Choroid plexus epithelial cell (primary cell): ENCODE results near the gene TOMM20.
A peak's percentile ranks its signal among the peaks of the same experiment; 100 is the strongest.
"Not testable (repeated sequence)": the region's sequence is repeated elsewhere in the genome, so short reads cannot be mapped to it uniquely, and the experiment has no call there.

ENCODE experiments used
- DNase-seq: peaks from one replicate; pipeline ENCODE4 v3.0.0-alpha.2; 2010; ENCODE audit warnings: low read depth
- H3K4me3 ChIP-seq: 2 replicates; pipeline ENCODE4 v1.5.1; 2011; ENCODE audit warnings: low read depth, mild to moderate bottlenecking, control low read depth, low read length, moderate library complexity
- TF ChIP-seq, protein P1 (sequence below): conservative IDR thresholded peaks from 2 replicates; pipeline ENCODE4 v1.5.1; 2011; ENCODE audit warnings: low read depth, mild to moderate bottlenecking, control low read depth, inconsistent platforms, low read length, moderate library complexity

Gene TOMM20

DNA sequence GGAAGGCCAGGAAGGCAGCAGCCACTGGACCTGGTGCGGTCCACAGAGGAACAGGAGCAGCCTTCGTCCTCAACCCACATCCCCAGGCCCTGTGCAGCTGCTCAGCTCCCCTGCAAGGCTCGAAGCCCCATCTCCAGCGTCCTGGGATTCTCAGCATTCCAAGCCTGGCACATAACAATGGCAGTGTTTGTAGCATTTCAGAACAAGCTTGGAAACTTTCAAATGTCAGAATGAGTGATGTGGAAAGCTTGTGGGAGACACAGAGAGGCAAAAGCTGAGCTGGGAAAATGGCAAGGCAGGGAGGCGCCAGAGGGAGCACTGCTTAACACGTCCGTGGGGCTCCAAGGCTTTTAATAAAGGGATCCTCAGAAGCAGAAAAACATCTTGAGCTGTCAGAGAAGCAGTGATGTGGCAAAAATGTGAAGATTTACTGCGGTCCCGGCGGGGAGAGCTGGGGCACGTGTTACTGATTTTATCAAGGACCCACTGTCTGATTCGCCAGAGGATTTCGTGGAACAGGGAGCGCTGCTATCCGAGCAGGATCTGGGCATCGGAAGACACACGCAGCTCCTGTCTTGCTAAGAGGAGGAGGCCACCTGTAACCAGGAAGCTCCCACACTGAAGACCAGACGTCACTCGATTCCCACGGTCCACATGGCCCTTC lies 38.1 kb downstream of the TOMM20 start:
- TF ChIP-seq, protein P1, sequence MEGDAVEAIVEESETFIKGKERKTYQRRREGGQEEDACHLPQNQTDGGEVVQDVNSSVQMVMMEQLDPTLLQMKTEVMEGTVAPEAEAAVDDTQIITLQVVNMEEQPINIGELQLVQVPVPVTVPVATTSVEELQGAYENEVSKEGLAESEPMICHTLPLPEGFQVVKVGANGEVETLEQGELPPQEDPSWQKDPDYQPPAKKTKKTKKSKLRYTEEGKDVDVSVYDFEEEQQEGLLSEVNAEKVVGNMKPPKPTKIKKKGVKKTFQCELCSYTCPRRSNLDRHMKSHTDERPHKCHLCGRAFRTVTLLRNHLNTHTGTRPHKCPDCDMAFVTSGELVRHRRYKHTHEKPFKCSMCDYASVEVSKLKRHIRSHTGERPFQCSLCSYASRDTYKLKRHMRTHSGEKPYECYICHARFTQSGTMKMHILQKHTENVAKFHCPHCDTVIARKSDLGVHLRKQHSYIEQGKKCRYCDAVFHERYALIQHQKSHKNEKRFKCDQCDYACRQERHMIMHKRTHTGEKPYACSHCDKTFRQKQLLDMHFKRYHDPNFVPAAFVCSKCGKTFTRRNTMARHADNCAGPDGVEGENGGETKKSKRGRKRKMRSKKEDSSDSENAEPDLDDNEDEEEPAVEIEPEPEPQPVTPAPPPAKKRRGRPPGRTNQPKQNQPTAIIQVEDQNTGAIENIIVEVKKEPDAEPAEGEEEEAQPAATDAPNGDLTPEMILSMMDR: no peak
- no peak overlapping the region for H3K4me3 ChIP-seq
- DNase-seq: no peak

DNA sequence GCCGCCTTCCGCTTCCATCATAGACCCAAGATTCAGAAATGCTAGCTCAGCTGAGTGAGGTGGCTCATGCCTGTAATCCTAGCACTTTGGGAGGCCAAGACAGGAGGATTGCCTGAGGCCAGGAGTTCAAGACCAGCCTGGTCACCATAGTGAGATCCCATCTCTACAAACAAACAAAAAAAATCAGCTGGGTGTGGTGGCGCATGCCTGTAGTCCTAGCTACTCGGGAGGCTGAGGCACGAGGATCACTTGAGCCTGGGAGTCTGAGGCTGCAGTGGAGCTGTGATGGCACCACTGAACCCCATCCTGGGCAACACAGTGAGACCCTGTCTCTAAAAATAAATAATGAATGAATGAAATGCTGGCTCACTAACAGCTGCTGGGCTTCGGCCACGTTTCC lies 39.7 kb downstream of the TOMM20 start:
- no peak for DNase-seq
- TF ChIP-seq, protein P1: no peak
- no peak overlapping the region for H3K4me3 ChIP-seq

DNA sequence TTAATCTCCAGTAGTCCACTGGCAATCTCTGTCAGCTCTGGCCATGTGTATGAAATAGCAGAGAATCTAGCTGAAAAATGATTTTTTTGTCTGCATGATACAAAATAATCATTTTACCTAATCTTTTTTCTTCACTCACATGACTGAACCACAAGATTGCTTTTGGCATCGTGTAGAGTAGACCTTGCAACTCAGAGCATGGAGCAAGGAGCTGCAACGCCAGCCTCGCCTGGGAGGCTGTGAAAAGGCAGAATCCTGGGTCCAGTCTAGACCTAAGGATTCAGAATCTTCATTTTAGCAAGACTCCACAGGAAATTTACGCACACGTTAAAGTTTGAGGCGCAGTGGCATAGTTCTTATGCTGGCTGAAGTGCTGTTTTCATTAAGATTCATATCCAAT lies 40.2 kb downstream of the TOMM20 start:
- TF ChIP-seq, protein P1: no peak

DNA sequence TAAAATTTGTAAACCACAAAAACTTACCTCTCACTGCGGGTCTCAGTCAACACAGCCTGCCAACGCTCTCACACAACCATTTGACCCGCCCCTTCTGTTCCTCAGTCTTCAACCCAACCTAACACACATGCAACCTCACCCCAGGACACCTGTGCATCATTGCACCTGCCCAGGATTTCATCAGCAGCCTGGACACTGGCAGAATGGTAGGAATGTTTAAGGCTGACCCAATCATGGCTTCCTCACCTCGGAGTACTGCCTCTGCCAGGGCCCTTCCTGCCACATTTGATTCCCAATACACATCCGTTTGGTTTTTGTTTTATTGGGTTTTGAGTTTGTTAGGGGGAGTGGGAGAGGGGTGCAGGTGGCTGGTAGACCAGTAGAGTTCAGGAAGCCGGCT lies 40.7 kb downstream of the TOMM20 start:
- H3K4me3 ChIP-seq: no peak overlapping the region
- TF ChIP-seq, protein P1: no peak
- DNase-seq: no peak

More for the DNA sequence above, 40.2 kb downstream of the TOMM20 start:
- DNase-seq: peak; percentile 61
- H3K4me3 ChIP-seq: no peak overlapping the region

DNA sequence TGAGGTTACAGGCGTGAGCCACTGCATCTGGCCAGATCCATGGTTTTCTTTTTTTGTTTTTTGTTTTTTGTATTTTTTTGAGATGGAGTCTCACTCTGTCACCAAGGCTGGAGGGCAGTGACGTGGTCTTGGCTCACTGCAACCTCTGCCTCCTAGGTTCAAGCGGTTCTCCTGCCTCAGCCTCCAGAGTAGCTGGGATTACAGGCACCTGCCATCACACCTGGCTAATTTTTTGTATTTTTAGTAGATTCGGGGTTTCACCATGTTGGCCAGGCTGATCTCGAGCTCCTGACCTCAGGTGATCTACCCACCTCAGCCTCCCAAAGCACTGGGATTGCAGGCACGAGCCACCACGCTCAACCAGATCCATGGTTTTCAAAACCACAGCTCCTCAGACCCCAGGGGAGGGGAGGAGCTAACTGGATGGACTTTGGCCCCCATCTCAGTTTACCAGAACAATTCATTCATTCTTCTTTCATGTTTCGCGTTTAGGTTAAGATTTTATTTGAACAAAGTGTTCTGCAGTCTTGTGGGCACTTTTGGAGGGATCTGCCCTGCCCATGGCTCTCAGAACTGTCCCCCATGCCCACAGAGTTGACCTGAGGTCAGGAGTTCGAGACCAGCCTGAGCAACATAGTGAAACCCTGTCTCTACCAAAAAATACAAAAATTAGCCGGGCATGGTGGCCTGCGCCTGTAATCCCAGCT lies 43.1 kb downstream of the TOMM20 start:
- H3K4me3 ChIP-seq, DNase-seq: not testable (repeated sequence)

DNA sequence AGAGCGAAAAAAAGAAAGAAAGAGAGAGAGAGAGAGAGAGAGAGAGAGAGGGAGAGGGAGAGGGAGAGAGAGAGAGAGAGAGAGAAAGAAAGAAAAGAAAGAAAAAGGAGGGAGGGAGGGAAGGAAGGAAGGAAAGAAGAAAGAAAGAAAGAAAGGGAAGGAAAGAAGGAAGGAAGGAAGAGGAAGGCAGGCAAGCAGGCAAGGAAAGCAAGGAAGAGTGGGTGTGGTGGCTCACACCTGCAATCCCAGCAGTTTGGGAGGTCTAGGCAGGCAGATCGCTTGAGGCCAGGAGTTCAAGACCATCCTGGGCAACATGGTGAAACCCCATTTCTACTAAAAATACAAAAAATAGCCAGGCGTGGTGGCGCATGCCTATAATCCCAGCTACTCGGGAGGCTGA lies 47.8 kb downstream of the TOMM20 start:
- not testable (repeated sequence) for DNase-seq

DNA sequence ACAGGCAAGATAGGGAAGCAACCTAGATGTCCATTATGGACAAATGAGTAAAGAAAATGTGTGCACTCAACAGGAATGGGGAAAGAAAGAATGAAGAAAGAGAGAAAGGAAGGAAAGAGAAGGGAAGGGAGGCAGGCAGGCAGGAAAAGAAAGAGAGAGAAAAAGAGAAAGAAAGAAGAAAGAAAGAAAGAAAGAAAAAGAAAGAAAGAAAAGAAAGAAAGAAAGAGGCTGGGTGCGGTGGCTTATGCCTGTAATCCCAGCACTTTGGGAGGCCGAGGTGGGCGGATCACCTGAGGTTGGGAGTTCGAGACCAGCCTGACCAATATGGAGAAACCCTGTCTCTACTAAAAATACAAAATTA lies 48.4 kb downstream of the TOMM20 start:
- H3K4me3 ChIP-seq, DNase-seq: not testable (repeated sequence)

More for the DNA sequence above, 47.8 kb downstream of the TOMM20 start:
- H3K4me3 ChIP-seq: not testable (repeated sequence)

DNA sequence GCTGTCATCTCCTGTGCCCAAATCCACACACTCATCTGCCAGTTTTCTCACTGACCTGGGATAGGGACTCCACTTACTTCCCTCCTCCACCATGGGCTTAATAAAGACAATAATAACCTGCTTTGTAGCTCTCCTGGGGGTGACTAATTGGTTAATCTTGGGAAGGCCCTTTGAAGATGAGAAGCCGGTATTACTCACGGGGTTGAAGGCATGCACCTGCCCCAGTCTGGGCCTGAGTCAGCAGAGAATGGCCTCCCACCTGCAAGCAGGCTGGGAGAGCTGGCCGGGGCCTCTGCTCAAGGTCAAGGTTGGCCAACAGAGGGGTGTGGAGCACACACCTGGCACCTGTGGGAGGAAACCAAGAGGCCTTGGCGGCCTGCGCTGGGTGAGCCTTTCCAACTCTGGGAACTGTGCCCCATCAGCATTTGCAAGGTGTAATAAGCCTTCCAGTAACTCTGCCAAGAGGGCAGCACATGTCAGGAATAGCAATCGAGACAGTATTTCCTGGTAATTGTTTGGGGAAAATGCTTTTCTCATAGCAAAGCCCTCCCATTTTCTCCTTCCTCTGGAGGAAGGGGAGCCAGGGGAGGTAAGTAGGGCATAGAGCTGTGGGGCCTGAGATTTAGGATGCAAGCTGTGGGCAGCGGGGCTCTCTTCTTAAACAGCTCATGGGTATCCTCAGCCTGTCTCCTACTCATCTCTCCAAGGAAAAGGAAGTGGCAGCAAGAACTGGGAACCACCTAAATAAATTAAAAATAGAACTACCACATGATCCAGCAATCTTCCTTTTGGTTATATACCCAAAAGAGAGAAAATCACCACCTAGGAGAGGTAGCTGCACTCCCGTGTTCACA lies 49.0 kb downstream of the TOMM20 start:
- H3K4me3 ChIP-seq: no peak overlapping the region
- DNase-seq: no peak
- TF ChIP-seq, protein P1: no peak
